ENCODE results near the gene WAPL. TPM values are rescaled to one million over a fixed set of nuclear protein-coding genes. Genes with fewer than 3 reads are reported as not detected.

The WAPL gene
- total and polyA plus RNA-seq, 10 of the 15 experiments (the other 5 are each of a cell fraction or from before 2014, with no cell fraction given): 15.7 to 45.8 (median 29.0) TPM

DNA sequence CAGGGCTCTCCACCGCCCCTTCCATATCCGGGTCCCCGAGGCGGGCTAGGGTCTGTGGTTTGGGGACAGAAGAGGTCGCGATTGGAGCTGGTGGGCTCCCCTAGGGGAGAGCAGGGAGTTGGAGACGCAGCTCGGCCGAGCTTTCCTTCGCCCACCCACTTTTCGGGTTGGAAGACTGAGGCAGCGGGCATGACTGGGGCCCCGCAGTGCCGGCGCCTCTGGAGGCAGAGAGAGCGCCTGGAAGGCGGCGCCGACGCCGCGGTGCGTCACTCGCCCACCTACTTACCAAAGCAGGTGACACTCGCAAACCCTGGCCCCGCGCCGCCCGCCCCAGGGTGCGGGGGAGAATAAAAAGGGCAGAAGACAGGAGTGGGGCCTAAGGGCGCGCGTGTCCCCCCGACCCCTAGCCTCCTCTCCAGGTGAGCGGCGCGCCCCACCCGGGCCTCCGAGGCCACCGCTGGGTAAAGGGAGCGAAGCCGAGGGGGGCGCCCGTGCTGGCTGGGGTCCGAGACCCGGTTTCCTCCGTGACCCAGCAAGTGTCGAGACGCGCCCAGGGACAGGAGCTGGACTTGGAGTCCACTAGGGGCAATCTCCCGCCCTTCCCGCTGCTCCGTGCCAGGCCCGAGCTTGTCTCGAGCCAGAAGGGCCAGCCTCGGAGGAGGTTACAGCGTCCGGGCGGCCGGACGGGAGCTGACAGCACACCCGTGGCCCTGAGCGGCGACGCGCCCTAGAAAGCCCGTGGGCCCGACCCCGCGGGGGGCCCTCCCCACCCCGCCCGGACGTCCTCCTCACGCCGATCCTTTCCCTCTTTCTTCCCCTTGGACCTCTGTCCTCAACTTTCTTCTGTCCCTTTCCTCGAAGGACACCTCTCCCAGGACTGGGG is 120.6 kb downstream of the WAPL start (continued):
- TF ChIP-seq POU2F2 (IDR thresholded peaks at IDR 0.05; ENCODE audit: borderline replicate concordance, low read depth, low read length) (no peak; the same call in 2 of the 3 replicates), MEF2B (IDR thresholded peaks at IDR 0.05; ENCODE audit: partially characterized antibody, poor library complexity, severe bottlenecking) (no peak), CBFB (IDR thresholded peaks at IDR 0.05; ENCODE audit: low read depth) (peak; percentile 44; the same call in 1 of the 2 replicates), MTA2 (IDR thresholded peaks at IDR 0.05; ENCODE audit: low read depth) (peak; percentile 17; the same call in 1 of the 2 replicates), HDGF (IDR thresholded peaks at IDR 0.05) (0 out of 2 replicates have a peak, but pooled peaks have one; percentile 10), HDAC6 (IDR thresholded peaks at IDR 0.05; ENCODE audit: unreplicated experiment) (peak; percentile 30), TBL1XR1 (IDR thresholded peaks at IDR 0.05; ENCODE audit: low read depth, low read length) (no peak), KDM1A (IDR thresholded peaks at IDR 0.05; ENCODE audit: borderline replicate concordance) (no peak), MXI1 (IDR thresholded peaks at IDR 0.05; ENCODE audit: low read depth, low read length) (no peak), SMAD5 (IDR thresholded peaks at IDR 0.05; ENCODE audit: low read depth) (no peak), HDAC2 (IDR thresholded peaks at IDR 0.05) (no peak)
- TF ChIP-seq, protein P1, sequence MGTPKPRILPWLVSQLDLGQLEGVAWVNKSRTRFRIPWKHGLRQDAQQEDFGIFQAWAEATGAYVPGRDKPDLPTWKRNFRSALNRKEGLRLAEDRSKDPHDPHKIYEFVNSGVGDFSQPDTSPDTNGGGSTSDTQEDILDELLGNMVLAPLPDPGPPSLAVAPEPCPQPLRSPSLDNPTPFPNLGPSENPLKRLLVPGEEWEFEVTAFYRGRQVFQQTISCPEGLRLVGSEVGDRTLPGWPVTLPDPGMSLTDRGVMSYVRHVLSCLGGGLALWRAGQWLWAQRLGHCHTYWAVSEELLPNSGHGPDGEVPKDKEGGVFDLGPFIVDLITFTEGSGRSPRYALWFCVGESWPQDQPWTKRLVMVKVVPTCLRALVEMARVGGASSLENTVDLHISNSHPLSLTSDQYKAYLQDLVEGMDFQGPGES (IDR thresholded peaks at IDR 0.05): no peak
- TF ChIP-seq, protein P2, sequence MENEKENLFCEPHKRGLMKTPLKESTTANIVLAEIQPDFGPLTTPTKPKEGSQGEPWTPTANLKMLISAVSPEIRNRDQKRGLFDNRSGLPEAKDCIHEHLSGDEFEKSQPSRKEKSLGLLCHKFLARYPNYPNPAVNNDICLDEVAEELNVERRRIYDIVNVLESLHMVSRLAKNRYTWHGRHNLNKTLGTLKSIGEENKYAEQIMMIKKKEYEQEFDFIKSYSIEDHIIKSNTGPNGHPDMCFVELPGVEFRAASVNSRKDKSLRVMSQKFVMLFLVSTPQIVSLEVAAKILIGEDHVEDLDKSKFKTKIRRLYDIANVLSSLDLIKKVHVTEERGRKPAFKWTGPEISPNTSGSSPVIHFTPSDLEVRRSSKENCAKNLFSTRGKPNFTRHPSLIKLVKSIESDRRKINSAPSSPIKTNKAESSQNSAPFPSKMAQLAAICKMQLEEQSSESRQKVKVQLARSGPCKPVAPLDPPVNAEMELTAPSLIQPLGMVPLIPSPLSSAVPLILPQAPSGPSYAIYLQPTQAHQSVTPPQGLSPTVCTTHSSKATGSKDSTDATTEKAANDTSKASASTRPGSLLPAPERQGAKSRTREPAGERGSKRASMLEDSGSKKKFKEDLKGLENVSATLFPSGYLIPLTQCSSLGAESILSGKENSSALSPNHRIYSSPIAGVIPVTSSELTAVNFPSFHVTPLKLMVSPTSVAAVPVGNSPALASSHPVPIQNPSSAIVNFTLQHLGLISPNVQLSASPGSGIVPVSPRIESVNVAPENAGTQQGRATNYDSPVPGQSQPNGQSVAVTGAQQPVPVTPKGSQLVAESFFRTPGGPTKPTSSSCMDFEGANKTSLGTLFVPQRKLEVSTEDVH (IDR thresholded peaks at IDR 0.05; ENCODE audit: low read depth, partially characterized antibody): no peak
- TF ChIP-seq, protein P3, sequence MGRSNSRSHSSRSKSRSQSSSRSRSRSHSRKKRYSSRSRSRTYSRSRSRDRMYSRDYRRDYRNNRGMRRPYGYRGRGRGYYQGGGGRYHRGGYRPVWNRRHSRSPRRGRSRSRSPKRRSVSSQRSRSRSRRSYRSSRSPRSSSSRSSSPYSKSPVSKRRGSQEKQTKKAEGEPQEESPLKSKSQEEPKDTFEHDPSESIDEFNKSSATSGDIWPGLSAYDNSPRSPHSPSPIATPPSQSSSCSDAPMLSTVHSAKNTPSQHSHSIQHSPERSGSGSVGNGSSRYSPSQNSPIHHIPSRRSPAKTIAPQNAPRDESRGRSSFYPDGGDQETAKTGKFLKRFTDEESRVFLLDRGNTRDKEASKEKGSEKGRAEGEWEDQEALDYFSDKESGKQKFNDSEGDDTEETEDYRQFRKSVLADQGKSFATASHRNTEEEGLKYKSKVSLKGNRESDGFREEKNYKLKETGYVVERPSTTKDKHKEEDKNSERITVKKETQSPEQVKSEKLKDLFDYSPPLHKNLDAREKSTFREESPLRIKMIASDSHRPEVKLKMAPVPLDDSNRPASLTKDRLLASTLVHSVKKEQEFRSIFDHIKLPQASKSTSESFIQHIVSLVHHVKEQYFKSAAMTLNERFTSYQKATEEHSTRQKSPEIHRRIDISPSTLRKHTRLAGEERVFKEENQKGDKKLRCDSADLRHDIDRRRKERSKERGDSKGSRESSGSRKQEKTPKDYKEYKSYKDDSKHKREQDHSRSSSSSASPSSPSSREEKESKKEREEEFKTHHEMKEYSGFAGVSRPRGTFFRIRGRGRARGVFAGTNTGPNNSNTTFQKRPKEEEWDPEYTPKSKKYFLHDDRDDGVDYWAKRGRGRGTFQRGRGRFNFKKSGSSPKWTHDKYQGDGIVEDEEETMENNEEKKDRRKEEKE (IDR thresholded peaks at IDR 0.05): no peak
- TF ChIP-seq, protein P4, sequence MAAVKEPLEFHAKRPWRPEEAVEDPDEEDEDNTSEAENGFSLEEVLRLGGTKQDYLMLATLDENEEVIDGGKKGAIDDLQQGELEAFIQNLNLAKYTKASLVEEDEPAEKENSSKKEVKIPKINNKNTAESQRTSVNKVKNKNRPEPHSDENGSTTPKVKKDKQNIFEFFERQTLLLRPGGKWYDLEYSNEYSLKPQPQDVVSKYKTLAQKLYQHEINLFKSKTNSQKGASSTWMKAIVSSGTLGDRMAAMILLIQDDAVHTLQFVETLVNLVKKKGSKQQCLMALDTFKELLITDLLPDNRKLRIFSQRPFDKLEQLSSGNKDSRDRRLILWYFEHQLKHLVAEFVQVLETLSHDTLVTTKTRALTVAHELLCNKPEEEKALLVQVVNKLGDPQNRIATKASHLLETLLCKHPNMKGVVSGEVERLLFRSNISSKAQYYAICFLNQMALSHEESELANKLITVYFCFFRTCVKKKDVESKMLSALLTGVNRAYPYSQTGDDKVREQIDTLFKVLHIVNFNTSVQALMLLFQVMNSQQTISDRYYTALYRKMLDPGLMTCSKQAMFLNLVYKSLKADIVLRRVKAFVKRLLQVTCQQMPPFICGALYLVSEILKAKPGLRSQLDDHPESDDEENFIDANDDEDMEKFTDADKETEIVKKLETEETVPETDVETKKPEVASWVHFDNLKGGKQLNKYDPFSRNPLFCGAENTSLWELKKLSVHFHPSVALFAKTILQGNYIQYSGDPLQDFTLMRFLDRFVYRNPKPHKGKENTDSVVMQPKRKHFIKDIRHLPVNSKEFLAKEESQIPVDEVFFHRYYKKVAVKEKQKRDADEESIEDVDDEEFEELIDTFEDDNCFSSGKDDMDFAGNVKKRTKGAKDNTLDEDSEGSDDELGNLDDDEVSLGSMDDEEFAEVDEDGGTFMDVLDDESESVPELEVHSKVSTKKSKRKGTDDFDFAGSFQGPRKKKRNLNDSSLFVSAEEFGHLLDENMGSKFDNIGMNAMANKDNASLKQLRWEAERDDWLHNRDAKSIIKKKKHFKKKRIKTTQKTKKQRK (IDR thresholded peaks at IDR 0.05; ENCODE audit: low read depth, low read length): no peak
